HCT116 (cell line): Measurements from ENCODE around the gene RRP12. TPM values are rescaled to one million over a fixed set of nuclear protein-coding genes. Genes with fewer than 3 reads are reported as not detected.

ENCODE experiments used
- ATAC-seq: fragments of 200-7000 bp; cut with Tn5 transposase; 2 replicates; pipeline ENCODE4 v1.9.1; 2020; ENCODE audit warnings: mild to moderate bottlenecking, moderate library complexity
- BruUV-seq: library from RNA; stranded (reverse); fragments of 400-500 nt; replicated peaks from 2 replicates; lab custom pipeline; 2021; lab: Mats Ljungman, UMichigan
- CTCF ChIA-PET: fragments of 300-600 bp; sonication (Branson Sonifier 250); formaldehyde crosslinking; loops from one replicate; lab custom pipeline; 2021; ENCODE audit warnings: antibody characterized with exemption; lab: Charles Lee
- POLR2A ChIA-PET: fragments of 300-600, 350-600 bp; sonication (Branson Sonifier 250); formaldehyde crosslinking; loops from one replicate; lab custom pipeline; 2021; ENCODE audit warnings: antibody characterized with exemption; lab: Charles Lee
- RAD21 ChIA-PET, 2 experiments: fragments of 300-600 bp; sonication (Branson Sonifier 250); formaldehyde crosslinking; loops; one replicate each; lab custom pipeline; 2023; ENCODE audit warnings: low total read pairs in 2 of 2; ENCODE audit not compliant: uncharacterized antibody in 2 of 2, unreplicated experiment in 2 of 2, low non-redundant PET in 1 of 2; lab: Charles Lee
- DNase-seq: peaks from one replicate; pipeline ENCODE4 v3.0.0-alpha.2; 2010; ENCODE audit warnings: low read depth, low spot score
- H2AFZ ChIP-seq: fragments of 200-600 bp; shearing (Covaris generic), sonication (generic); 2 replicates; pipeline ENCODE4 v1.6.1; 2017; ENCODE audit warnings: low read depth, mixed run types, mixed read lengths, antibody characterized with exemption, low read length; ENCODE audit not compliant: poor library complexity, severe bottlenecking
- H3K27ac ChIP-seq: 2 replicates; pipeline ENCODE4 v1.5.1; 2012; ENCODE audit warnings: low read depth, low read length
- H3K27me3 ChIP-seq: fragments of 200-600 bp; sonication (generic); 2 replicates; pipeline ENCODE4 v1.6.1; 2016; ENCODE audit warnings: mixed run types, low read length, mixed read lengths; ENCODE audit not compliant: insufficient read depth
- H3K36me3 ChIP-seq, 2 experiments: fragments of 200-500 bp in 1 of 2; fragments of 200-600 bp in 1 of 2; sonication (Bioruptor generic) in 1 of 2; sonication (generic) in 1 of 2; 2 replicates each; pipeline versions ENCODE4 v1.5.1 to v1.6.1; 2014 to 2016; ENCODE audit warnings: low read length in 2 of 2, inconsistent platforms in 1 of 2, mixed read lengths in 1 of 2, mixed run types in 1 of 2; ENCODE audit not compliant: insufficient read depth in 2 of 2, control insufficient read depth in 1 of 2
- H3K4me1 ChIP-seq, 2 experiments: fragments of 200-600 bp in 1 of 2; sonication (generic) in 1 of 2; 2 replicates each; pipeline versions ENCODE4 v1.5.1 to v1.6.1; 2012 to 2017; ENCODE audit warnings: low read length in 2 of 2, inconsistent platforms in 1 of 2, mild to moderate bottlenecking in 1 of 2, mixed read lengths in 1 of 2, mixed run types in 1 of 2, moderate library complexity in 1 of 2; ENCODE audit not compliant: insufficient read depth in 2 of 2, control insufficient read depth in 1 of 2
- H3K4me2 ChIP-seq: fragments of 200-600 bp; sonication (generic); 2 replicates; pipeline ENCODE4 v1.6.1; 2017; ENCODE audit warnings: mixed run types, low read length, mixed read lengths
- H3K4me3 ChIP-seq, 2 experiments: fragments of 200-600 bp in 1 of 2; sonication (generic) in 1 of 2; replicated peaks in 1 of 2; 2 replicates each; pipeline ENCODE4 v1.5.1; 2011 to 2016; ENCODE audit warnings: low read length in 2 of 2, control low read depth in 1 of 2, low read depth in 1 of 2, mild to moderate bottlenecking in 1 of 2, mixed read lengths in 1 of 2, mixed run types in 1 of 2
- H3K79me2 ChIP-seq: fragments of 200-600 bp; sonication (generic); 2 replicates; pipeline ENCODE4 v1.6.1; 2017; ENCODE audit warnings: mild to moderate bottlenecking, mixed run types, low read length, moderate library complexity, mixed read lengths; ENCODE audit not compliant: insufficient read depth
- H3K9ac ChIP-seq: fragments of 200-600 bp; sonication (generic); 2 replicates; pipeline ENCODE4 v1.6.1; 2016; ENCODE audit warnings: low read length, mixed read lengths
- H3K9me2 ChIP-seq: fragments of 200-600 bp; sonication (generic), shearing (Covaris generic); 2 replicates; pipeline ENCODE4 v1.6.1; 2017; ENCODE audit warnings: mixed run types, mild to moderate bottlenecking, moderate library complexity; ENCODE audit not compliant: insufficient read depth
- H3K9me3 ChIP-seq, 2 experiments: fragments of 200-500 bp in 1 of 2; fragments of 200-600 bp in 1 of 2; sonication (Bioruptor generic) in 1 of 2; sonication (generic) in 1 of 2; 2 replicates each; pipeline ENCODE4 v1.6.1; 2014 to 2017; ENCODE audit warnings: low read length in 2 of 2, mixed read lengths in 2 of 2, inconsistent platforms in 1 of 2, low read depth in 1 of 2, mild to moderate bottlenecking in 1 of 2, mixed run types in 1 of 2, moderate library complexity in 1 of 2; ENCODE audit not compliant: control insufficient read depth in 1 of 2, insufficient read depth in 1 of 2
- H4K20me1 ChIP-seq: fragments of 200-600 bp; sonication (generic), shearing (Covaris generic); 2 replicates; pipeline ENCODE4 v1.6.1; 2017; ENCODE audit warnings: mixed run types, mild to moderate bottlenecking, moderate library complexity; ENCODE audit not compliant: insufficient read depth
- ATF3 ChIP-seq: IDR thresholded peaks from 2 replicates; pipeline ENCODE4 v1.6.1; 2012
- MAX ChIP-seq: IDR thresholded peaks from 2 replicates; pipeline ENCODE4 v1.6.1; 2012
- RAD21 ChIP-seq: IDR thresholded peaks from 2 replicates; pipeline ENCODE4 v1.6.1; 2012; ENCODE audit warnings: low read depth, mild to moderate bottlenecking
- REST ChIP-seq: IDR thresholded peaks from 2 replicates; pipeline ENCODE4 v1.6.1; 2012; ENCODE audit warnings: low read depth
- TCF7L2 ChIP-seq: IDR thresholded peaks from 2 replicates; pipeline ENCODE4 v1.7.0; 2011; ENCODE audit warnings: borderline replicate concordance, inconsistent platforms; ENCODE audit not compliant: insufficient read depth, insufficient read length; ENCODE audit errors: extremely low read depth
- ZFX ChIP-seq: fragments of 450-650 bp; IDR thresholded peaks from 2 replicates; pipeline ENCODE4 v1.6.1; 2017
- ZNF274 ChIP-seq: fragments of 200-500 bp; sonication (Bioruptor generic); IDR thresholded peaks from 2 replicates; pipeline ENCODE4 v1.6.1; 2014; ENCODE audit warnings: mild to moderate bottlenecking, low read depth, low read length, inconsistent platforms
- intact Hi-C: fragments of 100-400 bp; cut with micrococcal nuclease; formaldehyde crosslinking; loops from 2 replicates; pipeline ENCODE4 v1.10.0; 2022
- total RNA-seq: library from RNA; stranded (reverse); gene quantifications from one replicate; pipeline ENCODE4 v1.2.1, GENCODE V29; 2021; ENCODE audit not compliant: unreplicated experiment

RRP12 gene
- total RNA-seq, 1 experiment from 2014 or later, result 67.0 TPM

GRCh38 chr10:97384156-97384555, 17.0 kb downstream of the RRP12 start:
- Histone ChIP-seq H3K9me2 (no peaks in the 10 kb centered on the region), H3K4me2 (no peak overlapping the region), H3K27me3 (no peaks in the 10 kb centered on the region), H4K20me1 (no peaks in the 10 kb centered on the region), H3K4me1 (no peaks in the 10 kb centered on the region), H2AFZ (no peak overlapping the region), H3K4me3 (no peak overlapping the region), H3K79me2 (0 out of 2 replicates have a peak, but pooled peaks cover 4% of the 10 kb centered on the region), H3K36me3 (peaks cover 13 to 46% of the 10 kb centered on the region in 2 experiments), H3K9ac (no peak overlapping the region), H3K9me3 (no peaks in the 10 kb centered on the region), H3K27ac (no peak overlapping the region)
- no TSS peak for BruUV-seq
- CTCF ChIA-PET, result no interaction called here
- no peak for ATAC-seq
- RAD21 ChIA-PET, result no interaction called here
- POLR2A ChIA-PET, result no interaction called here
- intact Hi-C loops, result no loop called here
- no peak for TF ChIP-seq ZFX
- DNase-seq, result no peak

GRCh38 chr10:97383159-97383558, 18.0 kb downstream of the RRP12 start:
- Histone ChIP-seq H3K79me2 (0 out of 2 replicates have a peak, but pooled peaks cover 4% of the 10 kb centered on the region), H3K36me3 (peaks cover 10 to 39% of the 10 kb centered on the region in 2 experiments), H3K9ac (no peak overlapping the region), H3K9me3 (no peaks in the 10 kb centered on the region), H3K27me3 (no peaks in the 10 kb centered on the region), H2AFZ (no peak overlapping the region), H3K4me3 (no peak overlapping the region), H4K20me1 (no peaks in the 10 kb centered on the region), H3K9me2 (no peaks in the 10 kb centered on the region), H3K27ac (no peak overlapping the region), H3K4me2 (no peak overlapping the region), H3K4me1 (no peaks in the 10 kb centered on the region)
- no peak for ATAC-seq
- DNase-seq, result no peak
- TF ChIP-seq REST (no peak), ZNF274 (no peak), ATF3 (no peak), TCF7L2 (no peak), MAX (no peak), RAD21 (no peak)
- BruUV-seq, result no TSS peak
- RAD21 ChIA-PET, result no interaction called here
- intact Hi-C loops, result no loop called here
- CTCF ChIA-PET, result no interaction called here
- POLR2A ChIA-PET, result no interaction called here
